Activated CD4-positive, alpha-beta T cell treated with anti-CD3 and anti-CD28 coated beads, Interleukin-2, amount 10 ng/mL, durations not matched to agents 7 days and 5 days (primary cell): ENCODE data around the gene S100A8. TPM values are rescaled to one million over a fixed set of nuclear protein-coding genes. Genes with fewer than 3 reads are reported as not detected.
"Not testable (repeated sequence)": the region's sequence is repeated elsewhere in the genome, so short reads cannot be mapped to it uniquely, and the experiment has no call there.

Experiments used
- CTCF ChIA-PET: fragments of 350-600 bp; sonication (Branson Sonifier 250); formaldehyde crosslinking; loops from one replicate; lab custom pipeline; 2021; ENCODE audit warnings: antibody characterized with exemption; lab: Charles Lee
- POLR2A ChIA-PET: fragments of 350-600 bp; sonication (Branson Sonifier 250); formaldehyde crosslinking; loops from one replicate; lab custom pipeline; 2021; ENCODE audit warnings: antibody characterized with exemption; lab: Charles Lee
- DNase-seq: peaks from one replicate; pipeline ENCODE4 v3.0.0-alpha.2; 2020
- H3K27ac Mint-ChIP-seq: one replicate; pipeline ENCODE4 v1.8.0; 2021; ENCODE audit warnings: mild to moderate bottlenecking, moderate library complexity, mixed read lengths
- H3K27me3 Mint-ChIP-seq: one replicate; pipeline ENCODE4 v1.8.0; 2021; ENCODE audit warnings: mixed read lengths
- H3K36me3 Mint-ChIP-seq: one replicate; pipeline ENCODE4 v1.8.0; 2021; ENCODE audit warnings: low read depth, mixed read lengths
- H3K4me1 Mint-ChIP-seq: one replicate; pipeline ENCODE4 v1.8.0; 2021; ENCODE audit warnings: mixed read lengths
- H3K4me3 Mint-ChIP-seq: one replicate; pipeline ENCODE4 v1.8.0; 2021; ENCODE audit warnings: mild to moderate bottlenecking, moderate library complexity, mixed read lengths
- H3K9me3 Mint-ChIP-seq: one replicate; pipeline ENCODE4 v1.8.0; 2021; ENCODE audit warnings: mixed read lengths
- total RNA-seq, 2 experiments: library from RNA; stranded (reverse); gene quantifications; one replicate each; pipeline ENCODE4 v1.2.3, GENCODE V29; 2021

S100A8 gene
- total RNA-seq, 2 experiments from 2014 or later = not detected

- no peak for DNase-seq
- Mint-ChIP-seq H3K4me1 (peaks cover 19% of the 10 kb centered on the region), H3K9me3 (no peaks in the 10 kb centered on the region), H3K4me3 (no peak overlapping the region), H3K36me3 (no peaks in the 10 kb centered on the region), H3K27me3 (peaks cover 16% of the 10 kb centered on the region), H3K27ac (no peak overlapping the region)
- POLR2A ChIA-PET = no interaction called here
- CTCF ChIA-PET = interaction anchor here (1.2 to 2.1 kb wide), 4 partner anchors 51 to 143 kb away, joined by 3 to 6 read pairs (median 4); no protein-coding TSS in a partner anchor
Measured at GRCh38 chr1:153353226-153353947, 37.5 kb downstream of the S100A8 start.

GRCh38 chr1:153352523-153352922 is 38.4 kb downstream of the S100A8 start:
- Mint-ChIP-seq H3K4me1 (peaks cover 11% of the 10 kb centered on the region), H3K4me3 (no peak overlapping the region), H3K9me3 (no peaks in the 10 kb centered on the region), H3K27ac (no peak overlapping the region), H3K27me3 (peaks cover 19% of the 10 kb centered on the region), H3K36me3 (no peaks in the 10 kb centered on the region)
- POLR2A ChIA-PET = interaction anchor here (0.6 kb wide), 1 partner anchor 183 kb away, joined by 8 read pairs; the partner anchor contains the start of gene S100A6
- peak; percentile 78 for DNase-seq
- CTCF ChIA-PET = interaction anchor here (0.5 to 2.1 kb wide), 6 partner anchors 35 to 1766 kb away, joined by 3 to 6 read pairs (median 3); no protein-coding TSS in a partner anchor

DNA sequence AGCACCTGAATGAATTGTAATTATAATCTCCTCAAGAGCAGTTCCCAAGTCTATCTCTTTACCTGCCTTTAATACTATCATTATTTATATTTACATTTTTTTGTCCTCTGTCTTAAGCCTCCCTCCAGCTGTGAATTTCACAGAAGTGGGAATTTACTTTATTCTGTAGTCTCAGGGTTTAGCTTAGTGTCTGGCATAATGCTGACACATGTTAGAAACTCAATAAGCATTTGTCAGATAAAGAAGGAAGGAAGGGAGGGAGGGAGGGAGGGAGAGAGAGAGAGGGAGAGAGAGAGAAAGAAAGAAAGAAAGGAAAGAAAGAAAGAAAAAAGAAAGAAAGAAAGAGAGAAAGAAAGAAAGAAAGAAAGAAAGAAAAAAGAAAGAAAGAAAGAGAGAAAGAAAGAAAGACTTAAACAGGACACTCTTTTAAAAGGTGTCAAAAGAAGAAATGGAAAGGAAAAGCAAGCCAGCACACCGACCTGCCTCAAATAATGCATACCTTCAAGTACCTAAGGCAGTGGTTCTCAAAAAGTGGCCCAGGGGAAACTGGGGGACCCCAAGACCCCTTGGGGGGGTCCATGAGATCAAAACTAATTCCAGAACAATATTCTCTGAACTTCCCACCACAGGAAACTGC is 40.4 kb downstream of the S100A8 start:
- Mint-ChIP-seq H3K4me3 (no peak overlapping the region), H3K27me3 (peaks cover 26% of the 10 kb centered on the region), H3K27ac (no peak overlapping the region), H3K4me1 (peaks cover 13% of the 10 kb centered on the region), H3K36me3 (no peaks in the 10 kb centered on the region), H3K9me3 (no peaks in the 10 kb centered on the region)
- POLR2A ChIA-PET = no interaction called here
- no peak for DNase-seq
- CTCF ChIA-PET = no interaction called here

GRCh38 chr1:153349363-153350320 is 41.2 kb downstream of the S100A8 start:
- POLR2A ChIA-PET = no interaction called here
- Mint-ChIP-seq H3K27ac (no peak overlapping the region), H3K27me3 (peaks cover 26% of the 10 kb centered on the region), H3K4me3 (no peak overlapping the region), H3K4me1 (peaks cover 21% of the 10 kb centered on the region), H3K36me3 (no peaks in the 10 kb centered on the region), H3K9me3 (no peaks in the 10 kb centered on the region)
- DNase-seq = no peak
- CTCF ChIA-PET = interaction anchor here (1.3 kb wide), 1 partner anchor 13 kb away, joined by 4 read pairs; no protein-coding TSS in a partner anchor

GRCh38 chr1:153348511-153349362 is 42.1 kb downstream of the S100A8 start, which contains the start of gene PGLYRP4:
TSS of gene PGLYRP4 (minus strand) at chr1:153348841. CDS start at chr1:153347932, 909 bp downstream.
- Mint-ChIP-seq H3K27ac (no peak within 1 kb of the TSS), H3K27me3 (peaks cover 26% of the 10 kb centered on the region), H3K9me3 (no peaks in the 10 kb centered on the region), H3K4me1 (peaks cover 29% of the 10 kb centered on the region), H3K36me3 (no peaks in the 10 kb centered on the region), H3K4me3 (no peak within 1 kb of the TSS)
- peak; percentile 1 for DNase-seq
- ChIA-PET POLR2A (no interaction called here), CTCF (interaction anchor here (1.3 kb wide), 1 partner anchor 13 kb away, joined by 4 read pairs; no protein-coding TSS in a partner anchor)

DNA sequence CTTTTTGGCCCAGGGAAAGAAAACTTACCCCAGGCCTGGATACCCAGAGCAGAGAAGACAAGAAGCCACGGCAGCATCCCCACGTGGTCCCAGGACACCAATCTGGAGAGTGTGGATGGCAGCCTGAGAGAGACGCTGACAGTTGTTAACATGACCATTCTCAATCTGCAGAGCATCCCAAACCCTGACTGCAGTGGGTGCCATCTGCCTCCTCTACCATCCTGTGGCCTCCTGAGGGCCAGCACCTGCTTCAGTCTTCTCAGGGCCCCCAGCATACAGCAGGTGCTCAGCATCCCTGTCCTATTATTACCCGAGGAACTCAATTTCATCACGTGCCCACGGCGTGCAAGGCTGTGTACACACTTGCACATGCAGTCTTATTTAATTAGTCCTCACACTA is 43.0 kb downstream of the S100A8 start:
- Mint-ChIP-seq H3K9me3 (no peaks in the 10 kb centered on the region), H3K4me1 (peaks cover 37% of the 10 kb centered on the region), H3K36me3 (no peaks in the 10 kb centered on the region), H3K4me3 (no peak overlapping the region), H3K27me3 (peaks cover 26% of the 10 kb centered on the region), H3K27ac (no peak overlapping the region)
- ChIA-PET POLR2A (no interaction called here), CTCF (no interaction called here)
- peak; percentile 3 for DNase-seq

- H3K4me3 Mint-ChIP-seq, DNase-seq, H3K9me3 Mint-ChIP-seq, CTCF ChIA-PET, H3K27ac Mint-ChIP-seq, POLR2A ChIA-PET, H3K36me3 Mint-ChIP-seq: not testable (repeated sequence)
- Mint-ChIP-seq H3K27me3 (peaks cover 33% of the 10 kb centered on the region), H3K4me1 (peaks cover 42% of the 10 kb centered on the region)
Measured at GRCh38 chr1:153347049-153347448, 43.8 kb downstream of the S100A8 start.

GRCh38 chr1:153346077-153346723 is 44.7 kb downstream of the S100A8 start:
- CTCF ChIA-PET = interaction anchor here (0.8 to 1.0 kb wide), 2 partner anchors 9 to 42 kb away, joined by 3 to 4 read pairs; no protein-coding TSS in a partner anchor
- Mint-ChIP-seq H3K4me1 (peaks cover 42% of the 10 kb centered on the region), H3K27ac (no peak overlapping the region), H3K27me3 (peaks cover 30% of the 10 kb centered on the region), H3K9me3 (no peaks in the 10 kb centered on the region), H3K4me3 (no peak overlapping the region), H3K36me3 (no peaks in the 10 kb centered on the region)
- POLR2A ChIA-PET = no interaction called here
- no peak for DNase-seq

DNA sequence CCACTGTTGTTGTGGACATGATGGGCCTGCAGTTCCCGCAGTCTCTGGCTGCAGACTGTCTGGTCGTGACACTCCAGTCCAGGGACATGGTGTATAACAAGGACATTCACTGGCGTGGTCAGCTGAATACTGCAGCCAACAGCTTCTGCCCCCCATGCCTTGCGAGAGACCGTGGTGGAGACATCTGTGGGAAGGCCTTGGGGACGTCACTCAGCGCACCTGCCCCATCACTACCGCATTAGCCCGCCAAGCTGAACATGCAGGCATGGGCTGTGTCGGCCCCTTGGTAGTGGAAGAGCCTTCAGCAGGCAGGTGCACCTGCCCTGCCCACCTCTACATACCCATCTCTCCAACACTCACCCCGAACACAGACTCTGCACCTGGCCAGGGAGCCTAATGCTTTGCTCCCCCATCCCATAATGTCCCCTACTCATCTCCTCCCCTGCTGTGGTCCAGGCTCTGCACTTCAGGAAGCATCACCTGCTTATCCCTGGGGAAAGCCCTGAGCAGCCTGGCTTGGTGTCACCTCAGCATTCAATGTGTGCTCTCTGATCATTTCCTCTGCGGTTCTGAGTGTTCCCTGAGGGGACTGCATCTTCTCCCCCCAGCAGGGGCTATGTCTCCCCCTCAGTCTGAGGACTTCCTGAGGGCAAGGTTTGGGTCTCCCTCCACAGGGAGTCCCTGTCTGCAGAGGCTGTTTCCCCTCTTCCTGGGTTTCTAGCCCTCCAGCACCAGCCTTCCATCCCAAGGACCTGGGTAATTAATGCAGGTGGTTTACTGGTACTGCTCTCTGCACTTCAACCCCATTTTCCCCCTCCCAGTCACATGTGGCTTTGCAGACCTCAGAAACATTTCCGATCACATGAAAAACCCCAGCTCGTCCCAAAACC is 45.4 kb downstream of the S100A8 start:
- CTCF ChIA-PET = interaction anchor here (0.9 to 1.3 kb wide), 3 partner anchors 12 to 57 kb away, joined by 3 to 5 read pairs (median 3); partner anchors contain the start of gene S100A9
- H3K27me3 Mint-ChIP-seq = peaks cover 26% of the 10 kb centered on the region

DNA sequence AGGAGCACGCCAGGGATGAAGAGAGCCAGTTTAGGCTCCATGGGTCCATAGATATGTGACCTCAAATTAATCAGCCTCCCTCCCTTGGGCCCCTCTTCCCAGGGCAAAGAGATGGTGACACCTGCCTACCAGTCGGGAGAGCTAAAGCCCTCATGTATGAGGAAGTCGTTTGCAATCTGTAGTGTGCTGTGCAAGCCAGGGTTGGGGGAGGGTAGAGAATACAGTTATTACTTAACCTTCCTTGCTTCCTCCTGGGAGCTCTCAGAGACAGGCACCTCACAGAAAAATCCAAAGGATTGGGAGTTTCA is 46.2 kb downstream of the S100A8 start:
- Mint-ChIP-seq H3K4me3 (no peak overlapping the region), H3K4me1 (peaks cover 54% of the 10 kb centered on the region), H3K27ac (no peak overlapping the region), H3K36me3 (no peaks in the 10 kb centered on the region), H3K9me3 (no peaks in the 10 kb centered on the region), H3K27me3 (peaks cover 26% of the 10 kb centered on the region)
- ChIA-PET POLR2A (no interaction called here), CTCF (interaction anchor here (0.9 to 1.3 kb wide), 2 partner anchors 13 to 56 kb away, joined by 3 to 5 read pairs; partner anchors contain the start of gene S100A9)
- no peak for DNase-seq

More for the DNA sequence above, 45.4 kb downstream of the S100A8 start:
- no peak for DNase-seq
- POLR2A ChIA-PET = no interaction called here
- Mint-ChIP-seq H3K4me1 (peaks cover 47% of the 10 kb centered on the region), H3K9me3 (no peaks in the 10 kb centered on the region), H3K4me3 (no peak overlapping the region), H3K36me3 (no peaks in the 10 kb centered on the region), H3K27ac (peak overlapping the region; percentile 4)
